GM19193 (cell line): ENCODE results near the gene MAFF.

ENCODE experiments used
- POLR2A ChIP-seq: IDR thresholded peaks from 4 replicates; pipeline ENCODE4 v1.6.1; 2011; ENCODE audit not compliant: insufficient read depth, insufficient read length; ENCODE audit errors: extremely low read depth

Gene MAFF

DNA sequence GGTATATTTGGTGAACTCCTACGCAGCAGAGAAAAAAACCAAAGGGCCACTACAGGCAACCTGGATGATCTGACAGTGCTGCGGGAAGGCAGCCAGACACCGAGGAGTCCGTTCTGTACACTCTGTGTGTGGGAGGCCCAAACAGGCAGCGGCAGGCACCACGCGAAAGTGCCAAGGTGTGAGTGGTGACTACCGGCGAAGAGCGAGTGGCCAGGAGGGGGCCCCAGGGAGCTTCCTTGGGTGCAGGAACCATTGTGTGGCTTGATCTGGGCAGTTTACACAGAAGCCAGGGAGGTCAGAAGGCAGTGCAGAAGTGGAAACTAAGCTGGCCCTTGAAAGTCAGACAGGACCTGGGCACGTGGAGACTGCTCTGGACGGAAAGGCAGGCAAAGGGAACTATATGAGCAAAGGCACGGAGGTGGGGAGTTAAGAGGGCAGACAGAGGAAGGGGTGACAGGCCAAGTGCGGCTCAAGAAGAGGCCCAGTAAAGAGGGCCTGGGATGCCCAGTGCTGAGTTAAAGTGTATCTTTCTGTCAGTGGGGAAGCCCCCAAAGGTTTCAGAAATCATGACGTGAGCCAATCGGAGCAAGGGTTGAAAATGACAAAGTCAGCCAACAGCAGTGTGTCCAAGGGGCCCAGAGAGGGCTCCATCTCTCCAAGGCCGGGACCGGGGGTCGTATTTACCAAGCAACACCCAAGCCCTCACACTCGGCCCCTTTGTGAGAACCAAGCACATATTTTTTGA lies 60.4 kb downstream of the MAFF start:
- no peak for TF ChIP-seq POLR2A

DNA sequence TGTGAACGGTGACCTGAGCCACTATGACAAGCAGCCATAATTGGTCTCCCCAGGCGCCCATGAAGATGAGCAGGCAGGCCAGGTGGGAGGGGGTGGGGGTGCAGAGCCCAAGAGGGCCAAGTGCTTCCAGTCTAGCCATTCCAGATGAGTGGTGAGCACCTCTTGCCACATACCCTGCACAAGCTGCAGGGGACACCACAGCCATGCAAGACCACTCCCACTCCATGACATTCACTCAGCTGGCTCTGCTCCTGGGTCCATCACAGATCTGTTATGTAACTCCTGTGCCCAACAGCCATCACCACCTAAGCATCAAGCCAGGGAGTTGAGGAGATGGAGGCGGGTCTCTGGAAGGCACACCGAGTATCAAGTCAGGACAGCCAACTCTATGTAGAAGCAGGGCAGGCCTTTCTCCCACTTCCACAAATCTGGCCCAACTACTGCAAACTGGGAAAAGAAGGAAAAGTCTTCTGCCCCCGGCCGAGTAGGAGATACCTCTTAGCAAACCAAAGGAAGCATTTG lies 62.6 kb downstream of the MAFF start:
- TF ChIP-seq POLR2A, result no peak
